ENCODE data around the gene TBCD.
"Not testable (repeated sequence)": the region's sequence is repeated elsewhere in the genome, so short reads cannot be mapped to it uniquely, and the experiment has no call there.

The TBCD gene

DNA sequence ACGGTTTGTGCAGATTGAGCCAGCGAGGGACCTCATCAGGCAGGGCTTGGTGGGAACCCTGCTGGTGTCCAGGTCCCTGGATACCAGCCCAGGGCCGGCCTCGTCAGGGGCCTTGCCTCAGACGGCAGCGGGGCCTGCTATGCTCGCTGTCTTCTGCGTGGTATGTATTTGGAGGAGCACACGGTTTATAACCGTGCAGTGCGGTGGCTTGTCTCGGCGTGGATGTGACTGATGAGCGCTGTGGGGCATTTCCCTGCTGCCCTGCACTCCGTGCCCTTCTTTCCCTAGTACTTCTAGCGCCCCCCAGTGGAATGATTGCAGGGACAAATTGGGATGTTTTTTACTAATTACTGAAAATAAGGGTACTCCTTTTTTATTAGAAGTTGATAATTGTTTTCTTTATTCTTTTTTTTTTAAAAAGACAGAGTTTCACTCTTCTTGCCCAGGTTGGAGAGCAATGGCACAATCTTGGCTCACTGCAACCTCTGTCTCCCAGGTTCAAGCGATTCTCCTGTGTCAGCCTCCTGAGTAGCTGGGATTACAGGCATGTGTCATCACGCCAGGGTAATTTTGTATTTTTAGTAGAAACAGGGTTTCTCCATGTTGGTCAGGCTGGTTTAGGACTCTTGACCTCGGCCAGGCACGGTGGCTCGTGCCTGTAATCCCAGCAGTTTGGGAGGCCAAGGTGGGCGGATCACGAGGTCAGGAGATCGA is 15.3 kb downstream of the TBCD start:
- no peak for DNase-seq (ENCODE audit: low read depth)

- no peak for DNase-seq (ENCODE audit: low read depth)
These were observed 17.2 kb downstream of the TBCD start for GRCh38 chr17:82769041-82769440.

GRCh38 chr17:82772026-82772425 is 20.2 kb downstream of the TBCD start:
- peak; percentile 30 for DNase-seq (ENCODE audit: low read depth)

GRCh38 chr17:82774456-82774855 is 22.6 kb downstream of the TBCD start:
- not testable (repeated sequence) for DNase-seq (ENCODE audit: low read depth)

DNA sequence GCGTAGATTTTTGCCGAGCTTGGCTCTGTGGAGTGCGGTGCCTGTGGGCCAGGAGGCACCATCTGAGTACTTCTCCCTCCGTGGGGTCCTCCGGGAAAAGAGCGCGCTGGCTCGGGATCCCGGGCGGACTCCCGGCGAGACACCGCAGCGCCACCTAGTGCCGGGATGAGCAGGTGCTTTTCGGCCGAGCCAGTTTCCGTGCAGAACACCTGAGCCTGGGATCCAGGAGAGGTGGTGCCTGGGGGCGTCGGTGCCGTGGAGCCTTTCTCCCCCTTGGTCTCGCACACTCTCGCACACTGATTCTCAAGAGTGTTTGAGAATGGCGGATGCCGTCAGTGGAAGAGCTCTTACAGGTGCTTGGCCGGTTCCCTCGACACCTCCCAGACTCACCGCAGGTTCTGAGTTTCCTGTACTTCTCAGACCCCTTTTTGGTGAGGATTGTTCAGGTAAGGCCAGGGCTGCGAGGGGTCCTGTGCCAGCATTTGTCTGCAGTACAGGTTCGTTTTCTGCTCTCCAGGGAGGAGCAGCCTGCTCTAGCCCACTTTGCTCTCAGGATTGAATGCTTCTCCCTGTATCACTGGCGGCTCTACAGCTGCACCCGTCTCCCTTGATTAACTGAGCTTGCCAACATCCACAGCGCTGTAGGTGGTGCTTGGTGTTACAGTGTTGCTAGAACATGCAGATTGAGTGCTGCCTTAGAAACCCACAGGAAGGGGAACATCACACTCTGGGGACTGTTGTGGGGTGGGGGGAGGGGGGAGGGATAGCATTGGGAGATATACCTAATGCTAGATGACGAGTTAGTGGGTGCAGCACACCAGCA is 23.3 kb downstream of the TBCD start:
- no peak for DNase-seq (ENCODE audit: low read depth)

GRCh38 chr17:82776454-82776853 is 24.6 kb downstream of the TBCD start:
- no peak for DNase-seq (ENCODE audit: low read depth)

GRCh38 chr17:82777778-82778375 is 26.0 kb downstream of the TBCD start:
- not testable (repeated sequence) for DNase-seq (ENCODE audit: low read depth)

DNA sequence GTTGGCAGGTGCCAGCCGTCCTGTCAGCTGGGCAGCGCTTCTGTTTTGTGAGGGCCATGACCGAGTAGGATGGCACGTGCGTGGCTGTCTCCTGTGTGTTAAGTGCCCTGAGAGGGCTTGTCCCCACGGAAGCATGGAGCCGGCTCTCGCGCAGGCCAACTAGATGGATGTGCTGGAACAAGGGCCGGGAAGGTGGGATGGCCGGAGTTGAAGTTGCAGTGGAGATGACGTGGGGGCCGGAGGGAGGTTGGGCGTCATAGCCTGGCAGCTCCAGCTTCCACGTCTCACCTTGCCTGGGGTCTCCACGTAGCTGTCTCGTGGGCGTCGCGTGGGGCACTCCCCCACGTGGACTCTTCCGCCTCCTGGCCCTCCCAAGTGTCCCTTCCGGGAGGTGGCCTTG is 27.7 kb downstream of the TBCD start:
- DNase-seq (ENCODE audit: low read depth) = no peak

- no peak for DNase-seq (ENCODE audit: low read depth)
These were observed 28.3 kb downstream of the TBCD start for GRCh38 chr17:82780195-82780594.

GRCh38 chr17:82780971-82781893 is 29.4 kb downstream of the TBCD start:
- DNase-seq (ENCODE audit: low read depth) = no peak

- DNase-seq (ENCODE audit: low read depth) = no peak
These were observed 30.0 kb downstream of the TBCD start for GRCh38 chr17:82781894-82782274.

DNA sequence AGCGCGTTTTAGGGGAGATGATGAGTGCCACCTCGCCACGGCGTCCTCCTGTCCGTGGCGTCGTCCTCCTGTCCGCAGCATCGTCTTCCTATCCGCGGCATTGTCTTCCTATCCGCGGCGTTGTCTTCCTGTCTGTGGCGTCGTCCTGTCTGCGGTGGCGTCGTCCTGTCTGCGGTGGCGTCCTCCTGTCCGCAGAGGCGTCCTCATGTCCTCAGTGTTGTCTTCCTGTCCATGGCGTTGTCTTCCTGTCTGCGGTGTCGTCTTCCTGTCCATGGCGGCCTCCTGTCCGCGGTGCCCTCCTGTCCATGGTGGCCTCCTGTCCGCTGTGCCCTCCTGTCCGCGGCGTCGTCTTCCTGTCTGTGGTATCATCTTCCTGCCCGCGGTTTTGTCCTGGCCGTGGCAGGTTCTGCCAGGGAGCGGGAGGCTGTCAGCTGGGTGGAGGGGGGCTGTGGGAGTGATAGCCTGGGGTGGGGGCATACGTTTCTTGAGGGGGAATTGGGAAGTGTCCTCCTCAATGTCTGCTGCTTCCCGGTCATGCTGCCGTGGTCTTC is 30.9 kb downstream of the TBCD start:
- DNase-seq (ENCODE audit: low read depth) = no peak

DNA sequence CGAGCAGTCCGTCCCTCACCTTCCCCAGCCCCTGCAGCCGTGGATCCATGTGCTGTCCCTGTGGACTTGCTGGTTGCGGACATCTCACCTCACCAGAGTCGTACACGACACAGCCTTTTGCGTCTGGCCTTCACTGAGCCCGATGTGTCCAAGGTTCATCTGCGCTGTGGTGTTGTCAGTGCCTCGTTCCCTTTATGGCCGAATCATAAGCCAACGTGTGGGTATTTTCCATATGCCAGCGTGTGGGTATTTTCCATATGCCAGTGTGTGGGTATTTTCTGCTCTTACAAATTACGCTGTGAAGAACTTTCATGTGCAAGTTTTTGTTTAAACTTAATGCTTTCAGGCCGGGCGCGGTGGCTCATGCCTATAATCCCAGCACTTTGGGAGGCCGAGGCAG is 31.6 kb downstream of the TBCD start:
- no peak for DNase-seq (ENCODE audit: low read depth)

- not testable (repeated sequence) for DNase-seq (ENCODE audit: low read depth)
These were observed 33.7 kb downstream of the TBCD start for GRCh38 chr17:82785581-82785980.

- DNase-seq (ENCODE audit: low read depth) = no peak
These were observed 34.6 kb downstream of the TBCD start for GRCh38 chr17:82786427-82786826.

DNA sequence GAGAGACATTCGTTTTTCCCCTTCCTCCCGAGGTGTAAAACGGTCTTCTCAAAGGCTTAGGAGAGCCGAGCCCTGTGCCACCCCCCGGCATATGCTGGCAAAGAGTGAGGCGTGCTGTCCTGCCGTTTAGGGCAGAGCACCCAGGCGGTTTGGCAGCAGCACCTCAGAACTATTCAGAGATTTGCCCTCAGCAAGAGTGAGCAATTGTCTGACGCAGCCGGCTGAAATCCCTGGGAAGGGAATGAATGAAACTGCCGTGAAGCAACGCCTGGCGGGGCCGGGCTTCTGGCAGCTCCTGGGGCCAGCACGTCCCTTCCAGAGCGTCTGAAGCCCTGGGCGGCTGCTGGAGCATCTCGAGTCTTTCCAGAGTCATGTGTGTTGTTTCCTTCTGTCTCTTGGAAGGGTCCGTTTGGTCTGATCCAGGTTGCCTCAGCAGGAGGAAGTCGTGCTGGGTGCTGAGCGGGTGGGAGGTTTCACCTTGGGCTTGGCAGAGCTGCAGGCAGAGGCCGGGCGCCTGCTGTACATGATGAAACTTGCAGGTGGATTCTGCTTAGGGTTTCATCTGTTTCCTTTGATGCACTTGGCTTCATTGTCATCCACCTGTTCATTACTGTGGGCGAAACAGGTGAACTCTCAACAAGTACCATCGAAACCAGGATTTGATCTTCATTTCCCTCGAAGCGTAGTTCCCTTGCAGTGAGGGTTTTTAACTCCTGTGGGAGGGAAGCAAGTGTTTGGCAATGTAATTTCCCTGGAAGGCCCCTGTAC is 35.4 kb downstream of the TBCD start:
- DNase-seq (ENCODE audit: low read depth) = no peak

DNA sequence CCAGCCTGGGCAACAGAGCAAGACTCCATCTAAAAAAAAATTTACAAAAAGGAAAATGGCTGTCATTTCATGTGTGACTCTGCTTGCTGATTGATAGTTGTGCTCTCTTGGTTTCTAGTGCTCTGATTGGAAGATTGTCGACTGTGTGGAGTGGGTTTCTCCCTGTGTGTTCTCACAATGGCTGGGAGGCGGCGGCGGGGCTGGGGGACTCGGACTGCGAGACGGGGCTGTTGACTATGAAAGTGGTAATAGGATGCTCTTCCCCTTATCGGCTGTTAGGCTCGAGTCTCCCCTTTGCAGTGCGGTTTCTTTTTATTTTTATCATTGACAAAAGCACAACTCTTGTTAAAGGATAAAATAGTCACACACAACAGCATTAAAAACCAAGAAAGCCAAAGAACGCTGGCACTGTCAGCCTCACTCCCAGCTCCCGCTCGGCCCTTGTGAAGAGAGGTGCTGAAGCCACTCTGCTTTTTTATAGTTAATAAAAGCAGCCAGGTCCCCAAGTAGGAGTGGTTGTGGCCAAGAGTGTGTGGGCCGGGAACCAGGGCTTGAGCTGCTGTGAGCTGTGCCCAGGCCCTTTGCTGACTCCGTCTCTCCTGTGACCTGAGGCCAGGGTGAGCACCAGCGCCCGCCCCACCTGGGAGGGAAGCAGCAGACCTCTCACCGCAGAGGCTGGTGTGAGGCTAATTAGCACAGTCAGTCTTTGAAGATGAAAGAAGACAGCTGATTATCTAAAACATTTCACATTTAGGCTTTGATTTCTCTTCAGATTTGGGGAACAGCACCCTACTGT is 36.5 kb downstream of the TBCD start:
- DNase-seq (ENCODE audit: low read depth) = no peak

DNA sequence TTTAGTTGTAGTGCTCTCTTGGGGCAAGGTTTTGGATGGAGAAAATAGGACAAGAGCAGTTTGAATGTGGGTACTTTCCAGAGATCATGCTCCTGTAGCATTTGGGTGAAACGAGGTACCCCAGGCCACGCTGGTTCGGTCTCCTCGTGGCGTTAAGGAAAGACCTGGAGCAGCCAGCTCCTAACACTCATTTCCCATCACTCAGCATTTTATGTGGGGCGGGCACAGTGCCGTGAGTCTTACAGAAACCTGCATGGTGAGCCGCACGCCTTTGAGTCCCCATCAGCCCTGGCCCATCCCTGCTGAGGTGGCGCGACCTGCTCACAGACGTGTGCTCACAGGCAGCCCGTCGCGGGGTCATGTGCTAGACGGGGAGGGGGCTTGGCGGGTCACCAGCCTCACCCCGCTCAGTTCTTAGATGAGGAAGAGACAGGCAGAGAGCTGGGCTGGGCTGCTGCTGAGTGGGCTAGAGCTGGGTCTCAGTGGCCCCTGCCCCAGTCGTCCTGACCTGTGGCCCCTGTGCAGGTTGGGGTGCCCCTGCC is 37.3 kb downstream of the TBCD start:
- no peak for DNase-seq (ENCODE audit: low read depth)

- no peak for DNase-seq (ENCODE audit: low read depth)
These were observed 37.9 kb downstream of the TBCD start for GRCh38 chr17:82789806-82790205.

GRCh38 chr17:82790391-82790790 is 38.5 kb downstream of the TBCD start:
- no peak for DNase-seq (ENCODE audit: low read depth)
